HEK293T (cell line): Measurements from ENCODE around the gene MRPL32.

Experiments used
- ARNT ChIP-seq: fragments of 450-650 bp; IDR thresholded peaks from 2 replicates; pipeline ENCODE4 v1.6.1; 2017; ENCODE audit warnings: mild to moderate bottlenecking
- BHLHE40 ChIP-seq: fragments of 450-650 bp; IDR thresholded peaks from 2 replicates; pipeline ENCODE4 v1.6.1; 2016; ENCODE audit warnings: mild to moderate bottlenecking, moderate library complexity, borderline replicate concordance
- ELF4 ChIP-seq: fragments of 450-650 bp; IDR thresholded peaks from 2 replicates; pipeline ENCODE4 v1.6.1; 2017; ENCODE audit warnings: antibody characterized with exemption
- FOXM1 ChIP-seq: fragments of 450-650 bp; IDR thresholded peaks from 2 replicates; pipeline ENCODE4 v1.6.1; 2017; ENCODE audit warnings: mild to moderate bottlenecking, borderline replicate concordance
- LEF1 ChIP-seq: fragments of 450-650 bp; IDR thresholded peaks from 2 replicates; pipeline ENCODE4 v1.6.1; 2017; ENCODE audit warnings: mild to moderate bottlenecking, borderline replicate concordance
- SP1 ChIP-seq: fragments of 450-650 bp; IDR thresholded peaks from 2 replicates; pipeline ENCODE4 v1.6.1; 2017
- SUZ12 ChIP-seq: fragments of 450-650 bp; IDR thresholded peaks from 2 replicates; pipeline ENCODE4 v1.6.1; 2016; ENCODE audit warnings: mild to moderate bottlenecking
- TARDBP ChIP-seq: fragments of 450-650 bp; IDR thresholded peaks from 2 replicates; pipeline ENCODE4 v1.6.1; 2016
- TF ChIP-seq, protein P1 (sequence below): fragments of 450-650 bp; IDR thresholded peaks from 2 replicates; pipeline ENCODE4 v1.6.1; 2016

DNA sequence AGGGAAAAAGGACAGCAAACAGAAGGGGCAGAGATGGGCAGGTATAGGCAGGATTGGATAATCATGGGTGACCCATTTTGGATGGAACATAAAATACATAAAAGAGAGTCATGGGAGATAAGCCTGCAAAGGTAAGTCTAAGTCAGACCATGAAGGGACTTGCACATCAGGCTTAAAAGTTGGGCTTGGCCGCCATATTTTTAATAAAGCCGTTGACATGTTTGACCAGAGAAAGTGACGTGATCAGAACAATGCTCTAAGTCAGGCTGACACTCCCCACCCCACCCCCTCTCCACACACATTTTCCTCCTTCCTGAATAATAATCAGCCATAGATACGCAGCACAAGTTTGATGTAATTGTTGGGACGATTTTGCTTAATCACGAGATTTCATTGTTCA, 54.0 kb downstream of the MRPL32 start:
- TF ChIP-seq ARNT: no peak
- TF ChIP-seq BHLHE40: no peak
- TF ChIP-seq SUZ12: no peak
- TF ChIP-seq SP1: no peak
- no peak for TF ChIP-seq TARDBP
- no peak for TF ChIP-seq ELF4
- TF ChIP-seq FOXM1: no peak
- TF ChIP-seq LEF1: no peak
- TF ChIP-seq, protein P1, sequence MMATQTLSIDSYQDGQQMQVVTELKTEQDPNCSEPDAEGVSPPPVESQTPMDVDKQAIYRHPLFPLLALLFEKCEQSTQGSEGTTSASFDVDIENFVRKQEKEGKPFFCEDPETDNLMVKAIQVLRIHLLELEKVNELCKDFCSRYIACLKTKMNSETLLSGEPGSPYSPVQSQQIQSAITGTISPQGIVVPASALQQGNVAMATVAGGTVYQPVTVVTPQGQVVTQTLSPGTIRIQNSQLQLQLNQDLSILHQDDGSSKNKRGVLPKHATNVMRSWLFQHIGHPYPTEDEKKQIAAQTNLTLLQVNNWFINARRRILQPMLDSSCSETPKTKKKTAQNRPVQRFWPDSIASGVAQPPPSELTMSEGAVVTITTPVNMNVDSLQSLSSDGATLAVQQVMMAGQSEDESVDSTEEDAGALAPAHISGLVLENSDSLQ: no peak
